ENCODE results near the gene OSBPL2. TPM values are rescaled to one million over a fixed set of nuclear protein-coding genes. Genes with fewer than 3 reads are reported as not detected.

The OSBPL2 gene
- total RNA-seq, 2 experiments from 2014 or later: 17.2 to 40.0 TPM

DNA sequence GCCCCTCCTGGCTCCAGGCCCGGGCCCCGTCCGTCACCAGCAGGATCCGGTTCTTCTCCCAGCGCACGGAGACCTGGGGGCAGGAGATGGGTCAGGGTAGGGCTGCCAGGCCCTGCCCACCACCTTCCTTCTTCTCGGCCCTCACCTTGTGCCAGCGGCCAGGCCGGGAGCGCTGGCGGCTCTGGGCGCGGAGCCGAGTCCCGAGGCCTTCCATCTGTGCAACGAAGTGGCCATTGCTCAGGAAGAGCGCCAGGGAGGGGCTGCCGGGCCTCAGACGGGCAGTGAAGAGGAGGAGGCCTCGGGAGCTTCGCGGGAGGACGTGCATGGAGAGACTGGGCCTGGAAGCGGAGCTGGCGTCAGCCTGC is 72.4 kb downstream of the OSBPL2 start:
- Histone ChIP-seq H3K9me3 (ENCODE audit: low read length) (no peaks in the 10 kb centered on the region), H3K9me2 (ENCODE audit: insufficient read depth, low read length) (no peaks in the 10 kb centered on the region), H3K36me3 (ENCODE audit: insufficient read depth, low read length) (peaks cover 61% of the 10 kb centered on the region), H4K20me1 (ENCODE audit: insufficient read depth, low read length) (no peaks in the 10 kb centered on the region), H3K4me1 (ENCODE audit: insufficient read depth, low read length, poor library complexity, severe bottlenecking) (no peaks in the 10 kb centered on the region), H3K4me2 (ENCODE audit: low read length) (no peak overlapping the region), H2AFZ (ENCODE audit: low read length) (no peak overlapping the region), H3K27ac (ENCODE audit: low read depth, low read length, poor library complexity, severe bottlenecking) (no peak overlapping the region), H3K4me3 (ENCODE audit: low read depth, low read length, poor library complexity, severe bottlenecking) (no peak overlapping the region), H3K79me2 (ENCODE audit: insufficient read depth, low read depth, low read length) (peaks cover 4% of the 10 kb centered on the region; the same call in 1 of the 2 replicates)
- ChIA-PET CTCF (ENCODE audit: unreplicated experiment) (no interaction called here), POLR2A (no interaction called here)
- BruUV-seq (replicated peaks): no TSS peak
- TF ChIP-seq EZH2phosphoT487 (IDR thresholded peaks at IDR 0.05; ENCODE audit: borderline replicate concordance, low read depth, low read length): no peak
- TF ChIP-seq, protein P1, sequence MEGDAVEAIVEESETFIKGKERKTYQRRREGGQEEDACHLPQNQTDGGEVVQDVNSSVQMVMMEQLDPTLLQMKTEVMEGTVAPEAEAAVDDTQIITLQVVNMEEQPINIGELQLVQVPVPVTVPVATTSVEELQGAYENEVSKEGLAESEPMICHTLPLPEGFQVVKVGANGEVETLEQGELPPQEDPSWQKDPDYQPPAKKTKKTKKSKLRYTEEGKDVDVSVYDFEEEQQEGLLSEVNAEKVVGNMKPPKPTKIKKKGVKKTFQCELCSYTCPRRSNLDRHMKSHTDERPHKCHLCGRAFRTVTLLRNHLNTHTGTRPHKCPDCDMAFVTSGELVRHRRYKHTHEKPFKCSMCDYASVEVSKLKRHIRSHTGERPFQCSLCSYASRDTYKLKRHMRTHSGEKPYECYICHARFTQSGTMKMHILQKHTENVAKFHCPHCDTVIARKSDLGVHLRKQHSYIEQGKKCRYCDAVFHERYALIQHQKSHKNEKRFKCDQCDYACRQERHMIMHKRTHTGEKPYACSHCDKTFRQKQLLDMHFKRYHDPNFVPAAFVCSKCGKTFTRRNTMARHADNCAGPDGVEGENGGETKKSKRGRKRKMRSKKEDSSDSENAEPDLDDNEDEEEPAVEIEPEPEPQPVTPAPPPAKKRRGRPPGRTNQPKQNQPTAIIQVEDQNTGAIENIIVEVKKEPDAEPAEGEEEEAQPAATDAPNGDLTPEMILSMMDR (conservative IDR thresholded peaks at IDR 0.05; ENCODE audit: low read length): no peak
- intact Hi-C loops (cut with micrococcal nuclease; ENCODE audit: unreplicated experiment): no loop called here
- no peak for DNase-seq (ENCODE audit: low spot score)

DNA sequence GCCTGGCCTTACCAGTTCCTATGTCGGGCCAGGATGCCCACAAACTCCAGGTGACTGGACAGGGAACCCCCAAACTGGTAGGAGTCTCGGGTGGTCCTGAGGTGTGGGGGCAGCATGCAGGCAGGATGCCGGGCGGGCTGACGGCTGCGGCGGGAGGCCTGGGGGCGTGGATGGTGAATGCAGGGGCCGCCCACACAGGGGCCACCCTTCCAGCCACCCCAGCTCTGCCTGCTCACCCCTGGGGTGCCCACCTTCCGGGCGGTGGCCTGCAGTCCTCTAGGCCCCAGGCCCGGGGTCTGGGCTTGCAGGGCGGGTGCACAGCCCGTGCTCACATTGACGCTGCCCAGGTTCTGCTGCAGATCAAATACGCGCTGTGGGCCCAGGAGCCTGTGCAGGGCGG is 72.8 kb downstream of the OSBPL2 start:
- no peak for DNase-seq (ENCODE audit: low spot score)
- Histone ChIP-seq H3K79me2 (ENCODE audit: insufficient read depth, low read depth, low read length) (peaks cover 1% of the 10 kb centered on the region; the same call in 1 of the 2 replicates), H3K9me3 (ENCODE audit: low read length) (no peaks in the 10 kb centered on the region), H3K4me1 (ENCODE audit: insufficient read depth, low read length, poor library complexity, severe bottlenecking) (no peaks in the 10 kb centered on the region), H2AFZ (ENCODE audit: low read length) (no peak overlapping the region), H4K20me1 (ENCODE audit: insufficient read depth, low read length) (no peaks in the 10 kb centered on the region), H3K9me2 (ENCODE audit: insufficient read depth, low read length) (no peaks in the 10 kb centered on the region), H3K4me3 (ENCODE audit: low read depth, low read length, poor library complexity, severe bottlenecking) (no peak overlapping the region), H3K27ac (ENCODE audit: low read depth, low read length, poor library complexity, severe bottlenecking) (no peak overlapping the region), H3K4me2 (ENCODE audit: low read length) (no peak overlapping the region), H3K36me3 (ENCODE audit: insufficient read depth, low read length) (peaks cover 61% of the 10 kb centered on the region)
- intact Hi-C loops (cut with micrococcal nuclease; ENCODE audit: unreplicated experiment): no loop called here
- CTCF ChIA-PET (ENCODE audit: unreplicated experiment): no interaction called here
- TF ChIP-seq, protein P1 (conservative IDR thresholded peaks at IDR 0.05; ENCODE audit: low read length): no peak
- BruUV-seq (replicated peaks): no TSS peak
- POLR2A ChIA-PET: no interaction called here

DNA sequence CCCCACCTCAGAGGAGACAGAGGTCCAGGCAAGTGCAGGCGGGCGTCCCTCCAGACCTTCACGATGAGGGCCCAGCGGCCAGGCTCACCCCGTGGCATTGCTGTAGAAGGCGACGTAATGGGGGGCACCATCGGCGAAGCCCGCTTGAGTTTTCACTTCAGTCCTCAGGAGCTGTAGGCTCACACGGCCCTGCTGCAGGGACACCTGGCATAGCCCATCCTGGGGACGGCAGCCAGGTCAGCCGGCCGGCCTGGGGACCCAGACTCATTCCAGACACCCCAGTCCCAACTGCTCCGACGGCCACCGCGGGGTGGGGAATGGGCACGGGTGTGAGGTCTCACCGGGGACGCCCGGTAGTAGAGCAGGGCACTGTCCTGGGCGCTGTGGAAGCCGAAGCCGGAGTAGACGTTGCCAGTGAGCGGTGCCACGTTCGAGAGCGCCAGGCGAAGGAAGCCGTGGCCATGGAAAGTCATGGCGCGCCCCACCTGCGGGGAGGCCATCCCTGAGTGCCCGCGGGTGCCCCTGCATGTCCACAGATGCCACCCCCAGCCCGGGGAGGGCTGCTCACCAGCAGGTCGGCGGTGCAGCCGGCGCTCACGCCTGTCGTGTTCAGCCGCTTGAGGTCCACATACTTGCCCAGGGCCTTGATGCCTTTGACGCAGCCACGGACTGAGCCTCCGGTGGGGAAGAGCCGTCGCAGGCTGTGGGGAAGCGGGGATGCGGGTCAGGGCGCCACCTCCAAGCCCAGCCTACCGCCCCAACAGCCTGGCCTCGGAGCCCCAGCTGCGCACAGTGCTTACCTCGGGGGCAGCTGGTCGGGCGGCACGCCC is 73.7 kb downstream of the OSBPL2 start:
- no peaks in the 10 kb centered on the region for H3K79me2 ChIP-seq (ENCODE audit: insufficient read depth, low read depth, low read length)
- no TSS peak for BruUV-seq (replicated peaks)
- no peaks in the 10 kb centered on the region for H4K20me1 ChIP-seq (ENCODE audit: insufficient read depth, low read length)
- peaks cover 61% of the 10 kb centered on the region for H3K36me3 ChIP-seq (ENCODE audit: insufficient read depth, low read length)
- H2AFZ ChIP-seq (ENCODE audit: low read length): no peak overlapping the region
- no peak overlapping the region for H3K4me2 ChIP-seq (ENCODE audit: low read length)
- no peak overlapping the region for H3K4me3 ChIP-seq (ENCODE audit: low read depth, low read length, poor library complexity, severe bottlenecking)
- CTCF ChIA-PET (ENCODE audit: unreplicated experiment): no interaction called here
- POLR2A ChIA-PET: no interaction called here
- DNase-seq (ENCODE audit: low spot score): no peak
- no peaks in the 10 kb centered on the region for H3K9me2 ChIP-seq (ENCODE audit: insufficient read depth, low read length)
- no peak overlapping the region for H3K27ac ChIP-seq (ENCODE audit: low read depth, low read length, poor library complexity, severe bottlenecking)
- no peaks in the 10 kb centered on the region for H3K4me1 ChIP-seq (ENCODE audit: insufficient read depth, low read length, poor library complexity, severe bottlenecking)
- H3K9me3 ChIP-seq (ENCODE audit: low read length): no peaks in the 10 kb centered on the region
- no peak for TF ChIP-seq EZH2phosphoT487 (IDR thresholded peaks at IDR 0.05; ENCODE audit: borderline replicate concordance, low read depth, low read length)
- TF ChIP-seq, protein P1 (conservative IDR thresholded peaks at IDR 0.05; ENCODE audit: low read length): no peak
- intact Hi-C loops (cut with micrococcal nuclease; ENCODE audit: unreplicated experiment): no loop called here

Measured in OCI-LY7 (cell line).